Thyroid gland (tissue), 4 donors: Measurements from ENCODE around the gene WDCP. TPM values are rescaled to one million over a fixed set of nuclear protein-coding genes. Genes with fewer than 3 reads are reported as not detected.

Experiments used
- DNase-seq, 2 donors: peaks; one replicate each; pipeline ENCODE4 v3.0.0-alpha.2; 2019
- H3K27ac ChIP-seq, 3 donors: fragments of 200-600 bp; sonication (generic); 1 replicate in 2 of 3; 2 replicates in 1 of 3; pipeline ENCODE4 v1.5.1; 2016 to 2019; ENCODE audit warnings: mild to moderate bottlenecking in 1 of 3, moderate library complexity in 1 of 3
- H3K27me3 ChIP-seq: fragments of 200-600 bp; sonication (generic); one replicate; pipeline ENCODE4 v1.5.1; 2019
- H3K36me3 ChIP-seq, 2 donors: fragments of 200-600 bp; sonication (generic); one replicate each; pipeline ENCODE4 v1.5.1; 2016 to 2019
- H3K4me1 ChIP-seq, 2 donors: fragments of 200-600 bp; sonication (generic); one replicate each; pipeline ENCODE4 v1.5.1; 2017 to 2019
- H3K4me3 ChIP-seq, 3 donors: fragments of 200-600 bp; sonication (generic); replicated peaks in 1 of 3; 1 replicate in 2 of 3; 2 replicates in 1 of 3; pipeline ENCODE4 v1.5.1; 2016; ENCODE audit warnings: mild to moderate bottlenecking in 1 of 3
- H3K9me3 ChIP-seq: fragments of 200-600 bp; sonication (generic); one replicate; pipeline ENCODE4 v1.5.1; 2017
- POLR2A ChIP-seq, 2 donors: fragments of 450-650 bp; IDR thresholded peaks; one replicate each; pipeline ENCODE4 v1.6.1; 2017; ENCODE audit warnings: antibody characterized with exemption in 2 of 2, mild to moderate bottlenecking in 2 of 2, moderate library complexity in 1 of 2
- WGBS, 2 donors: methylation state at CpG; one replicate each; pipeline ENCODE4 v1.1.5; 2017; 5-methylcytosine and 5-hydroxymethylcytosine counted together
- intact Hi-C: fragments of 100-400 bp; cut with DNase I; formaldehyde crosslinking; loops from one replicate; pipeline ENCODE4 v1.15.1; 2023
- small RNA-seq: library from RNA; depleted of rRNA; stranded (forward); fragments of <200 nt; gene quantifications from one replicate; pipeline ENCODE3, GENCODE V24; 2016
- total RNA-seq, 4 donors: library from RNA; depleted of rRNA; stranded (reverse); fragments of >200 nt; gene quantifications; one replicate each; pipeline ENCODE4 v1.2.3, GENCODE V29; 2016
- TF ChIP-seq, protein P1 (sequence below), 6 experiments: fragments of 200-600 bp in 3 of 6; fragments of 450-650 bp in 3 of 6; sonication (generic) in 3 of 6; IDR thresholded peaks; one replicate each; pipeline ENCODE4 v1.5.1; 2016 to 2019; ENCODE audit warnings: antibody characterized with exemption in 6 of 6, mild to moderate bottlenecking in 2 of 6, inconsistent platforms in 1 of 6, moderate library complexity in 1 of 6

WDCP gene
- total RNA-seq, 4 donors from 2014 or later: 3.0 to 6.0 (median 4.6) TPM

DNA sequence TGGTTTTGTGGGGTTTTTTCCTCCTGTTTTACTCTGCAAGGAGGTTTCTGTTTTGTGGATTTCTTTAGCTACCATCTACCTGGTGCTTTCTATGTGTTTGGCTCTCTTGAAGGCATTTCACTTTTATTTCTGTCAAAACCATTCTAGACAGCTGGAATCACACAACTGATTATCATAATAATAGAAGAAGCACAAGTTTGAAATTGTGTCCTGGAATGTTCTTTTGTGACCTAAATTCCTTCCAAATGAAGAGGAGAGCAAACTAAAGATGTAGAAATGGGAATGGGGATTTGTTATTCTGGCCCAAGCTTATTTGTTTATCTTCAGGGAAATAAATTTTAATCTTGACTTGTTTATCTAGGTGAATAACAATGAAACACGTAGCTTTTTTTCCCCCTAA lies 54.3 kb downstream of the WDCP start:
- no peaks in the 10 kb centered on the region for H3K9me3 ChIP-seq
- 82 to 87% methylated on average over 1 of the region's 1 CpG for WGBS, 2 donors
- no peaks in the 10 kb centered on the region for H3K4me1 ChIP-seq
- intact Hi-C loops: no loop called here
- H3K4me3 ChIP-seq: no peak overlapping the region
- DNase-seq: no peak
- no peak overlapping the region for H3K27ac ChIP-seq
- H3K27me3 ChIP-seq: no peaks in the 10 kb centered on the region
- TF ChIP-seq, protein P1, sequence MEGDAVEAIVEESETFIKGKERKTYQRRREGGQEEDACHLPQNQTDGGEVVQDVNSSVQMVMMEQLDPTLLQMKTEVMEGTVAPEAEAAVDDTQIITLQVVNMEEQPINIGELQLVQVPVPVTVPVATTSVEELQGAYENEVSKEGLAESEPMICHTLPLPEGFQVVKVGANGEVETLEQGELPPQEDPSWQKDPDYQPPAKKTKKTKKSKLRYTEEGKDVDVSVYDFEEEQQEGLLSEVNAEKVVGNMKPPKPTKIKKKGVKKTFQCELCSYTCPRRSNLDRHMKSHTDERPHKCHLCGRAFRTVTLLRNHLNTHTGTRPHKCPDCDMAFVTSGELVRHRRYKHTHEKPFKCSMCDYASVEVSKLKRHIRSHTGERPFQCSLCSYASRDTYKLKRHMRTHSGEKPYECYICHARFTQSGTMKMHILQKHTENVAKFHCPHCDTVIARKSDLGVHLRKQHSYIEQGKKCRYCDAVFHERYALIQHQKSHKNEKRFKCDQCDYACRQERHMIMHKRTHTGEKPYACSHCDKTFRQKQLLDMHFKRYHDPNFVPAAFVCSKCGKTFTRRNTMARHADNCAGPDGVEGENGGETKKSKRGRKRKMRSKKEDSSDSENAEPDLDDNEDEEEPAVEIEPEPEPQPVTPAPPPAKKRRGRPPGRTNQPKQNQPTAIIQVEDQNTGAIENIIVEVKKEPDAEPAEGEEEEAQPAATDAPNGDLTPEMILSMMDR (IDR thresholded peaks at IDR 0.05): no peak
- TF ChIP-seq POLR2A (IDR thresholded peaks at IDR 0.05): no peak
- H3K36me3 ChIP-seq: no peaks in the 10 kb centered on the region

DNA sequence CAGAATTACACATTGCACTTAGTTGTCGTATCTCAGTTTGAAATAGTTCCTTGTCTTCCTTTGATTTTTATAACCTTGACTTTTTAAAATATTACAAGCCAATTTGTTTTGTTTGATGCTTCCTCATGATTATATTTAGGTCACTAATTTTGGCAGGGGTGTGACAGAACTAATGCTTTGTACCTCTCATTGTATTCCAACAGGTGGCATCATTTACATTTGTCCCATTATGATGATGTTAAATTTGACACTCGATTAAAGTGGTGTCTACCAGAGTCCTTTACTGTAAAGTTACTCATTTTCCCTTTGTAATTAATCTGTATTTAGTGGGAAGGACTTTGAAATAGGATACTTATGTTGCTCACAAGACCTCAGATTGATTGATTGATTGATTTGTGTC lies 58.8 kb downstream of the WDCP start:
- no peak for TF ChIP-seq POLR2A (IDR thresholded peaks at IDR 0.05)
- TF ChIP-seq, protein P1 (IDR thresholded peaks at IDR 0.05): peak in 1 of 6 experiments; percentile 27
- Histone ChIP-seq H3K4me3 (no peak overlapping the region), H3K27ac (no peak overlapping the region), H3K27me3 (no peaks in the 10 kb centered on the region), H3K4me1 (no peaks in the 10 kb centered on the region), H3K36me3 (peaks cover 4 to 8% of the 10 kb centered on the region in 2 donors), H3K9me3 (no peaks in the 10 kb centered on the region)
- intact Hi-C loops: no loop called here
- DNase-seq: no peak
- 65 to 74% methylated on average over 2 of the region's 2 CpGs for WGBS, 2 donors

Small RNA genes within 50 kb of the gene (small RNA-seq; reads per million reads assigned to genes)
- not detected for gene RN7SL610P
- gene RNU6-370P: not detected

Other genes with a start within 250 kb of the WDCP start
- gene ATAD2B, start 120.3 kb downstream of the WDCP start, total RNA-seq: 10 to 100 TPM; 32.8 to 49.3 (median 37.3) TPM
- 10 to 100 TPM; 10.7 to 14.9 (median 13.7) TPM for gene UBXN2A, start 106.9 kb downstream of the WDCP start, total RNA-seq
- gene MFSD2B, start 37.3 kb downstream of the WDCP start, total RNA-seq: not detected
- 10 to 100 TPM in 1 of 4 donors, 1 to 10 TPM in 3; 5.8 to 15.5 (median 6.4) TPM for gene FKBP1B, start 2.4 kb upstream of the WDCP start, total RNA-seq
- 100 to 1,000 TPM in 2 of 4 donors, 10 to 100 TPM in 2; 86.1 to 157 (median 110) TPM for gene SF3B6, start 28.9 kb upstream of the WDCP start, total RNA-seq
- 10 to 100 TPM; 14.5 to 38.4 (median 31.0) TPM for gene TP53I3, start 37.4 kb upstream of the WDCP start, total RNA-seq
- 1 to 10 TPM in 3 of 4 donors, not detected in 1; 1.0 to 3.5 (median 2.0) TPM for gene PFN4, start 75.9 kb upstream of the WDCP start, total RNA-seq
- gene FAM228B, start 76.1 kb upstream of the WDCP start, total RNA-seq: 10 to 100 TPM; 19.4 to 44.5 (median 22.1) TPM
- 1 to 10 TPM; 1.3 to 2.0 (median 1.8) TPM for gene FAM228A, start 127.7 kb upstream of the WDCP start, total RNA-seq